Mesendoderm (in vitro differentiated cells): ENCODE measurements around the gene HIPK3.

Experiments used
- DNase-seq: peaks from one replicate; pipeline ENCODE4 v3.0.0; 2013
- H2AK5ac ChIP-seq: 2 replicates; pipeline ENCODE4 v1.6.1; 2013; ENCODE audit warnings: low read length, inconsistent platforms
- H2BK120ac ChIP-seq: 2 replicates; pipeline ENCODE4 v1.6.1; 2013; ENCODE audit warnings: low read depth, mild to moderate bottlenecking, low read length, moderate library complexity, mixed read lengths
- H2BK15ac ChIP-seq: replicated peaks from 2 replicates; pipeline ENCODE4 v1.6.1; 2013; ENCODE audit warnings: low read depth, mild to moderate bottlenecking, moderate library complexity
- H2BK5ac ChIP-seq: 2 replicates; pipeline ENCODE4 v1.6.1; 2013; ENCODE audit warnings: low read length, inconsistent platforms
- H3K18ac ChIP-seq: 2 replicates; pipeline ENCODE4 v1.6.1; 2013; ENCODE audit warnings: mild to moderate bottlenecking, low read length, mixed read lengths
- H3K23ac ChIP-seq: one replicate; pipeline ENCODE4 v1.6.1; 2013; ENCODE audit warnings: low read length
- H3K27ac ChIP-seq: 2 replicates; pipeline ENCODE4 v1.5.1; 2013; ENCODE audit warnings: low read depth, mild to moderate bottlenecking, inconsistent platforms, low read length, moderate library complexity
- H3K27me3 ChIP-seq: 2 replicates; pipeline ENCODE4 v1.6.1; 2013; ENCODE audit warnings: low read length, control low read depth, mild to moderate bottlenecking, inconsistent platforms; ENCODE audit not compliant: insufficient read depth, poor library complexity
- H3K36me3 ChIP-seq: 2 replicates; pipeline ENCODE4 v1.6.1; 2013; ENCODE audit warnings: low read length, inconsistent platforms; ENCODE audit not compliant: control insufficient read depth, insufficient read depth
- H3K4ac ChIP-seq: one replicate; pipeline ENCODE4 v1.6.1; 2013; ENCODE audit warnings: low read depth, mild to moderate bottlenecking, low read length, moderate library complexity
- H3K4me1 ChIP-seq: 2 replicates; pipeline ENCODE4 v1.6.1; 2013; ENCODE audit warnings: low read depth, low read length, inconsistent platforms; ENCODE audit not compliant: control insufficient read depth
- H3K4me2 ChIP-seq: 2 replicates; pipeline ENCODE4 v1.6.1; 2013; ENCODE audit warnings: low read length
- H3K4me3 ChIP-seq: 2 replicates; pipeline ENCODE4 v1.5.1; 2013; ENCODE audit warnings: mild to moderate bottlenecking, low read length
- H3K56ac ChIP-seq: one replicate; pipeline ENCODE4 v1.6.1; 2013; ENCODE audit warnings: low read length
- H3K79me1 ChIP-seq: 2 replicates; pipeline ENCODE4 v1.6.1; 2013; ENCODE audit warnings: low read length, inconsistent platforms
- H3K79me2 ChIP-seq: 2 replicates; pipeline ENCODE4 v1.6.1; 2013; ENCODE audit warnings: mild to moderate bottlenecking, low read length; ENCODE audit not compliant: control insufficient read depth, insufficient read depth
- H3K9ac ChIP-seq: 2 replicates; pipeline ENCODE4 v1.6.1; 2013; ENCODE audit warnings: low read length, inconsistent platforms
- H4K5ac ChIP-seq: one replicate; pipeline ENCODE4 v1.6.1; 2013; ENCODE audit warnings: low read length
- H4K8ac ChIP-seq: one replicate; pipeline ENCODE4 v1.6.1; 2013; ENCODE audit warnings: low read depth, mild to moderate bottlenecking, control low read depth, low read length, moderate library complexity
- WGBS: extraction: QIAGEN DNeasy Blood & Tissue Kit; methylation state at CpG from one replicate; pipeline ENCODE4 v1.1.7; 2013; ENCODE audit warnings: low lambda C conversion rate, missing lambda C conversion rate; ENCODE audit not compliant: insufficient coverage; ENCODE audit errors: extremely low coverage; 5-methylcytosine and 5-hydroxymethylcytosine counted together

HIPK3 gene

DNA sequence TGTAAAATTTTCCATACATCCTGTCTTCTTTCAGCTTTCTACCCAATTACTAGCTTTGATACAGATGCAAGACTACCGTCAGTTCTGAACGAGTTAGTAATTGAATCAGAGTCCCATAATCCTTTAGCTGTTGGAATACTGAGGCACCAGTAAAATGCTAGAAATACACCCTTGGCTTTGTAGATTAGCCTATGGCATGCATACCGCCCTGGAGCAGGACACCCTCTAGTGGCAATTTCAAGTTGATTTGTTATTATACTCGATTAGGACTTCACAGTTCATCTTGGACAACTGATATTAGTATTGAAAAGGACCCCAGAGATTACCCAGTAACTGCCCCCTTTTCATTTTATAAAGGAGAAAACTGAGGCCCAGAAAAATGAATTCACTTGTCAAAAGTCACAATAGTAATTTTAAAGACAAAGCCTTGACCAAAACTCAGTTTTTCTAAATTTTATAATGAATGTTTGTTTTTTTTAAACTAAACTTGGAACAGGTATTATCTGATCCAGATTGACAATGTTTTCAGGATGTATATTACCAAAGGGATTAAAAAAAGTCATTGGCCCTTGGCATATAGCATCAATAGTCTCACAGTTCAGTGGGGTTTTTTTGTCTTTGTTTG is 72.6 kb downstream of the HIPK3 start:
- H3K4me3 ChIP-seq = no peak overlapping the region
- H3K23ac ChIP-seq = no peak overlapping the region
- no peak overlapping the region for H3K4me2 ChIP-seq
- no peak overlapping the region for H2BK15ac ChIP-seq
- no peaks in the 10 kb centered on the region for H3K79me2 ChIP-seq
- WGBS = no CpG with 5 or more reads among the region's 4 CpGs
- H3K27me3 ChIP-seq = no peaks in the 10 kb centered on the region
- no peak overlapping the region for H3K18ac ChIP-seq
- peaks cover 1% of the 10 kb centered on the region for H3K79me1 ChIP-seq
- H4K5ac ChIP-seq = no peak overlapping the region
- no peak overlapping the region for H3K27ac ChIP-seq
- peak; percentile 64 for DNase-seq
- no peak overlapping the region for H2AK5ac ChIP-seq
- no peak overlapping the region for H2BK120ac ChIP-seq
- H3K36me3 ChIP-seq = no peaks in the 10 kb centered on the region
- no peak overlapping the region for H2BK5ac ChIP-seq
- no peaks in the 10 kb centered on the region for H3K4me1 ChIP-seq
- no peak overlapping the region for H3K9ac ChIP-seq
- no peak overlapping the region for H4K8ac ChIP-seq
- no peak overlapping the region for H3K4ac ChIP-seq
- no peak overlapping the region for H3K56ac ChIP-seq

DNA sequence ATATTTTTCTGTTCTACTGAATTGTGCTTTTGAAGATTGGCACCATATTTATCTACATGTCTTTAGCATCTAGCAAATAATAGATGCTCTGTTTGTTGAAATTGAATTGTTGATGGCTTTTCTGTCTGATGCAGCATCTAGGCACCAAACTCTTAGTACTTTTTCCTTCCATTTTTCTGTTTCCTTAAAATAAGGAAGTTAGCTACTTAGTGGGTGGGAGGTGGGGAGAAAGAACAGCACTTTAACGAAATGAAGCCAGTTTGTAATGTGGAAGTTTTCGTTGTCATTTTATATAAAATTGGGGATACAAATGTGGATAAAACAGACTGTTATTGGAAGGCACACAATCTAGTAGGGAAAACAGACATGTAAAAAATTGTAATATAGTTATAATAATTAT is 76.6 kb downstream of the HIPK3 start:
- Histone ChIP-seq H3K27me3 (no peaks in the 10 kb centered on the region), H2BK5ac (no peak overlapping the region), H3K4me2 (no peak overlapping the region), H2AK5ac (no peak overlapping the region), H2BK15ac (no peak overlapping the region), H3K27ac (no peak overlapping the region), H2BK120ac (no peak overlapping the region), H3K4ac (no peak overlapping the region), H3K79me1 (no peaks in the 10 kb centered on the region), H3K36me3 (no peaks in the 10 kb centered on the region), H3K56ac (no peak overlapping the region), H3K4me1 (no peaks in the 10 kb centered on the region), H4K8ac (no peak overlapping the region), H4K5ac (no peak overlapping the region), H3K79me2 (no peaks in the 10 kb centered on the region), H3K9ac (no peak overlapping the region), H3K23ac (no peak overlapping the region), H3K18ac (no peak overlapping the region), H3K4me3 (no peak overlapping the region)
- no peak for DNase-seq
- WGBS = no CpG with 5 or more reads among the region's 2 CpGs

DNA sequence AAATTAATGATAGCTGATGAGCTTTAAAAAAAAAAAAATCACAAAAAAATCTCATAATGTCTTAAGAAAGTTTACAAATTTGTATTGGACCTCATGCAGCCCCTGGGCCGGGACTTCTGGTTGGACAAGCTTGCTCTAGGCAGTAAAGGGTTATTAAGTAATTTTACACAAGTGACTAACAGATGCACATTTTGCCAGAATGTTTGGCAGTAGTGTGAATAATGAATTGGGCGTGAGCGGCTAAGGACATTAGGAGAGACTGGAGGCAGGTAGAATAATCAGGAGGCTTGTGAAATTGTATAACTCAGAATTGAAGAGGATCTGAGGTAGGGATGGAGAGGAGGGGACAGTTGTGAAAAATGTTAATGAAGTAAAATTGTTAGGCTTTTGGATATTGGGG is 77.4 kb downstream of the HIPK3 start:
- Histone ChIP-seq H3K23ac (no peak overlapping the region), H4K8ac (no peak overlapping the region), H3K9ac (no peak overlapping the region), H3K27me3 (no peaks in the 10 kb centered on the region), H3K27ac (no peak overlapping the region), H2BK5ac (no peak overlapping the region), H3K4me3 (no peak overlapping the region), H3K79me2 (no peaks in the 10 kb centered on the region), H2AK5ac (no peak overlapping the region), H4K5ac (no peak overlapping the region), H3K4ac (no peak overlapping the region), H3K18ac (no peak overlapping the region), H3K4me1 (no peaks in the 10 kb centered on the region), H2BK120ac (no peak overlapping the region), H3K36me3 (no peaks in the 10 kb centered on the region), H3K56ac (no peak overlapping the region), H3K79me1 (no peaks in the 10 kb centered on the region), H2BK15ac (no peak overlapping the region), H3K4me2 (no peak overlapping the region)
- no CpG with 5 or more reads among the region's 3 CpGs for WGBS
- DNase-seq = no peak

DNA sequence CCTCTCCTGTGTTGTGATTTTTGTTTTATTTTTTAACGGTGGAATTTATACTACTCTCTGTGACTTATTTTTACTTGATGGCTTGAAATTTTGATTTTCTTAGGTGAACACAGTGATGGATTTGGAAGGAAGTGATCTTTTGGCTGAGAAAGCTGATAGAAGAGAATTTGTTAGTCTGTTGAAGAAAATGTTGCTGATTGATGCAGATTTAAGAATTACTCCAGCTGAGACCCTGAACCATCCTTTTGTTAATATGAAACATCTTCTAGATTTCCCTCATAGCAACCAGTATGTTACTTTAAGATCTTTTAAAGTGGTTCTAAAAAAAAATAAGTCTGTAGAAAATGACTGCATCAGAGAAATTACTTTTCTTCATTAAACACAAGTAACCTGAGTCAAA is 82.1 kb downstream of the HIPK3 start:
- no peak overlapping the region for H3K18ac ChIP-seq
- no peak overlapping the region for H3K4ac ChIP-seq
- no CpG with 5 or more reads among the region's 1 CpG for WGBS
- H2BK15ac ChIP-seq = no peak overlapping the region
- H2BK5ac ChIP-seq = no peak overlapping the region
- no peak overlapping the region for H4K8ac ChIP-seq
- no peak for DNase-seq
- H2BK120ac ChIP-seq = no peak overlapping the region
- H3K4me1 ChIP-seq = no peaks in the 10 kb centered on the region
- H3K9ac ChIP-seq = no peak overlapping the region
- no peak overlapping the region for H3K27ac ChIP-seq
- no peak overlapping the region for H4K5ac ChIP-seq
- no peak overlapping the region for H3K56ac ChIP-seq
- H3K79me2 ChIP-seq = no peaks in the 10 kb centered on the region
- no peaks in the 10 kb centered on the region for H3K36me3 ChIP-seq
- H2AK5ac ChIP-seq = no peak overlapping the region
- no peak overlapping the region for H3K23ac ChIP-seq
- no peak overlapping the region for H3K4me2 ChIP-seq
- no peak overlapping the region for H3K4me3 ChIP-seq
- no peaks in the 10 kb centered on the region for H3K27me3 ChIP-seq
- H3K79me1 ChIP-seq = no peaks in the 10 kb centered on the region

DNA sequence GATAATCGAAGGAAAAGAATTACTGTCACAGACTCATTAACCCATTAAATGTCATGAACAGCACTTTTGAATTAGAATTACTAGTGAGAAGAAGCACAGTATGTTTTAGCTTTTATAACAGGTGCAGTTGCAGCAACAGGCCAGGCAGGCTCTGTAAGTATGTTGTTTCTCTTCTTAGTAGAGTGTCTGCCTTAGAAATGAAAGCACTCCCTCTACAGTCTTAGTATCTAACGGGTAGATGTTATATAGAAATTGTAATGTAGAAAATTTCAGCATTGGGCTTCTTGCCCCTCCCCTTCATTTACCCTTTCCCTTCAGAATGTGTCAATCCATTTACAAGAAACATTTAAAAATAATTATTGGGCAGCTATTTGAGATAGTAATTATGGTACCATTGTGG is 87.4 kb downstream of the HIPK3 start:
- DNase-seq = no peak
- no peak overlapping the region for H3K4ac ChIP-seq
- no peaks in the 10 kb centered on the region for H3K79me2 ChIP-seq
- no peaks in the 10 kb centered on the region for H3K4me1 ChIP-seq
- no peak overlapping the region for H3K56ac ChIP-seq
- H2BK120ac ChIP-seq = no peak overlapping the region
- no peak overlapping the region for H2BK5ac ChIP-seq
- H3K79me1 ChIP-seq = no peaks in the 10 kb centered on the region
- no peak overlapping the region for H2BK15ac ChIP-seq
- no peak overlapping the region for H2AK5ac ChIP-seq
- H3K36me3 ChIP-seq = no peaks in the 10 kb centered on the region
- no CpG with 5 or more reads among the region's 2 CpGs for WGBS
- H3K27ac ChIP-seq = no peak overlapping the region
- H3K27me3 ChIP-seq = no peaks in the 10 kb centered on the region
- H3K23ac ChIP-seq = no peak overlapping the region
- no peak overlapping the region for H4K5ac ChIP-seq
- no peak overlapping the region for H3K4me2 ChIP-seq
- H3K4me3 ChIP-seq = no peak overlapping the region
- H3K18ac ChIP-seq = no peak overlapping the region
- no peak overlapping the region for H3K9ac ChIP-seq
- H4K8ac ChIP-seq = no peak overlapping the region

DNA sequence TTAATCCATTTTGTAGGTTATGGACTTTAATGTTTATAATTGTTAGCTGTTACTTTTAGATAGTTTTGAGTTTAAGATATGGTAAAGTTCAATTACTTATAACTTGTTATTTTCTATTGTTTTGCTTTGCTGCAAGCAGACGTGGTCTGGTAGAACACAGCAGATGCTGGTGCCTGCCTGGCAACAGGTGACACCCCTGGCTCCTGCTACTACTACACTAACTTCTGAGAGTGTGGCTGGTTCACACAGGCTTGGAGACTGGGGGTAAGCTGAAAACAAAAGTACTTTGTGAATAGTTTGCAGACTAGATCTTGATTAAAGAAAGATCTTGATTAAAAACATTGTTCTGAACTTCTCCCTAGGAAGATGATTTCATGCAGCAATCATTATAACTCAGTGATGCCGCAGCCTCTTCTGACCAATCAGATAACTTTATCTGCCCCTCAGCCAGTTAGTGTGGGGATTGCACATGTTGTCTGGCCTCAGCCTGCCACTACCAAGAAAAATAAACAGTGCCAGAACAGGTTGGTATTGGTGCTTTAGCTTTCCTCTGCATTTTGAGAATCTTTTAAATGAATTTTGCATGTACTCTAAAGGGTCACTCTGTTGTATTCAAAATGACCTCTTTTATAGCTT is 90.4 kb downstream of the HIPK3 start:
- H2AK5ac ChIP-seq = no peak overlapping the region
- no peak overlapping the region for H3K4me3 ChIP-seq
- no peak overlapping the region for H4K8ac ChIP-seq
- no peaks in the 10 kb centered on the region for H3K79me1 ChIP-seq
- no peak overlapping the region for H3K9ac ChIP-seq
- H3K4ac ChIP-seq = no peak overlapping the region
- H2BK5ac ChIP-seq = no peak overlapping the region
- H3K27me3 ChIP-seq = no peaks in the 10 kb centered on the region
- DNase-seq = no peak
- no peak overlapping the region for H3K27ac ChIP-seq
- no peak overlapping the region for H3K23ac ChIP-seq
- H3K4me1 ChIP-seq = no peaks in the 10 kb centered on the region
- H3K18ac ChIP-seq = no peak overlapping the region
- no peak overlapping the region for H2BK15ac ChIP-seq
- WGBS = no CpG with 5 or more reads among the region's 2 CpGs
- no peak overlapping the region for H3K56ac ChIP-seq
- no peak overlapping the region for H2BK120ac ChIP-seq
- peaks cover 2% of the 10 kb centered on the region for H3K36me3 ChIP-seq
- H3K4me2 ChIP-seq = no peak overlapping the region
- H3K79me2 ChIP-seq = no peaks in the 10 kb centered on the region
- H4K5ac ChIP-seq = no peak overlapping the region
